A673 (cell line): ENCODE measurements around the gene RAB7B. TPM values are rescaled to one million over a fixed set of nuclear protein-coding genes. Genes with fewer than 3 reads are reported as not detected.

ENCODE experiments used
- BruUV-seq: library from RNA; stranded (reverse); fragments of 400-500 nt; replicated peaks from 2 replicates; lab custom pipeline; 2021; lab: Mats Ljungman, UMichigan
- CTCF ChIA-PET: fragments of 300-600 bp; sonication (Branson Sonifier 250); formaldehyde crosslinking; loops from one replicate; lab custom pipeline; 2022; ENCODE audit warnings: antibody characterized with exemption; lab: Charles Lee
- POLR2A ChIA-PET: fragments of 300-600 bp; sonication (Branson Sonifier 250); formaldehyde crosslinking; loops from one replicate; lab custom pipeline; 2022; ENCODE audit warnings: antibody characterized with exemption; ENCODE audit not compliant: low non-redundant PET; lab: Charles Lee
- DNase-seq: peaks from one replicate; pipeline ENCODE4 v3.0.0-alpha.2; 2015; ENCODE audit warnings: low spot score
- H3K27ac ChIP-seq: fragments of 200-600 bp; sonication (generic); 2 replicates; pipeline ENCODE4 v1.5.1; 2016; ENCODE audit warnings: mixed run types, low read depth, mild to moderate bottlenecking, mixed read lengths, antibody characterized with exemption, low read length; ENCODE audit not compliant: poor library complexity, severe bottlenecking
- H3K27me3 ChIP-seq: fragments of 200-600 bp; sonication (generic); replicated peaks from 2 replicates; pipeline ENCODE4 v1.6.1; 2017; ENCODE audit warnings: mixed run types, low read depth, mild to moderate bottlenecking, mixed read lengths, antibody characterized with exemption, low read length; ENCODE audit not compliant: insufficient read depth, poor library complexity
- H3K36me3 ChIP-seq: fragments of 200-600 bp; sonication (generic); 2 replicates; pipeline ENCODE4 v1.6.1; 2016; ENCODE audit warnings: mixed run types, mild to moderate bottlenecking, mixed read lengths, antibody characterized with exemption, low read length; ENCODE audit not compliant: insufficient read depth, poor library complexity, severe bottlenecking
- H3K4me1 ChIP-seq: fragments of 200-600 bp; sonication (generic); 2 replicates; pipeline ENCODE4 v1.6.1; 2017; ENCODE audit warnings: mixed run types, mild to moderate bottlenecking, mixed read lengths, antibody characterized with exemption, low read length; ENCODE audit not compliant: insufficient read depth, poor library complexity, severe bottlenecking
- H3K4me3 ChIP-seq: fragments of 200-600 bp; sonication (generic); 2 replicates; pipeline ENCODE4 v1.5.1; 2016; ENCODE audit warnings: low read depth, mixed run types, mild to moderate bottlenecking, mixed read lengths, low read length; ENCODE audit not compliant: poor library complexity, severe bottlenecking
- H3K9me3 ChIP-seq: fragments of 200-600 bp; sonication (generic); 2 replicates; pipeline ENCODE4 v1.6.1; 2016; ENCODE audit warnings: mixed run types, low read depth, mild to moderate bottlenecking, mixed read lengths, antibody characterized with exemption, low read length; ENCODE audit not compliant: poor library complexity, severe bottlenecking
- CTCF ChIP-seq: fragments of 300-800, 200-600 bp; sonication (generic); conservative IDR thresholded peaks from 2 replicates; pipeline ENCODE4 v1.5.1; 2017; ENCODE audit warnings: low read depth, mild to moderate bottlenecking, antibody characterized with exemption, low read length, moderate library complexity, mixed read lengths
- EZH2 ChIP-seq: fragments of 200-600 bp; sonication (generic); IDR thresholded peaks from 2 replicates; pipeline ENCODE4 v1.6.1; 2017; ENCODE audit warnings: borderline replicate concordance, low read depth, mild to moderate bottlenecking, mixed read lengths, antibody characterized with exemption, low read length; ENCODE audit not compliant: poor library complexity, severe bottlenecking
- intact Hi-C: fragments of 100-400 bp; cut with micrococcal nuclease; formaldehyde crosslinking; loops from one replicate; pipeline ENCODE4 v1.10.0; 2022; ENCODE audit not compliant: unreplicated experiment
- total RNA-seq: library from RNA; stranded (reverse); gene quantifications from 2 replicates; pipeline ENCODE4 v1.2.3, GENCODE V29; 2021

RAB7B gene
- total RNA-seq, 1 experiment from 2014 or later, result 0.11 TPM

GRCh38 chr1:205950826-205951549 lies 52.2 kb downstream of the RAB7B start:
- ChIA-PET POLR2A (interaction anchor here (0.8 kb wide), 1 partner anchor 9 kb away, joined by 5 read pairs; no protein-coding TSS in a partner anchor), CTCF (interaction anchor here (1.1 kb wide), 1 partner anchor 26 kb away, joined by 3 read pairs; no protein-coding TSS in a partner anchor)
- H3K36me3 ChIP-seq, result no peaks in the 10 kb centered on the region
- no peak for DNase-seq
- TF ChIP-seq EZH2, result no peak
- TF ChIP-seq CTCF, result no peak
- no TSS peak for BruUV-seq
- H3K9me3 ChIP-seq, result no peaks in the 10 kb centered on the region
- H3K4me1 ChIP-seq, result no peaks in the 10 kb centered on the region
- intact Hi-C loops, result no loop called here
- H3K27ac ChIP-seq, result no peak overlapping the region
- no peak overlapping the region for H3K4me3 ChIP-seq
- peaks cover 14% of the 10 kb centered on the region for H3K27me3 ChIP-seq

DNA sequence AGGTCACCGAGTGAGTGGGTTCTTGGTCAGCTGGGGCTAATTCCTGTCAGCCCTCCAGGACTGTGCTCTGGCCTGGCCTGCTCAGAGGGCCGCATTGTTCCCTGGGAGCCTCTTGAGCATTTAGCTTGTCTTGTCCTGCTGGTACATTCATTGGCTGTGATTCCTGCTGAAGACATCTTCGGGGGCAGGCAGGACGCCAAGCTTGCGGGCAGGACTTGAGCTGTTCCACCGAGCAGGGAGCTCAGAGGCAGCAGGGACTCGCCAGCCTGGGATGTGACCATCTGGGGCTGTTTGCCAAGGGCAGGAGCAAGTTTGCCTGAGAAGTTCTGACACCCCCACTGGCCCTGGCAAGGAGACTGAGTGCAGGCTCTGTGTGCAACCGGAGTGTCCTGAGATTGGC lies 52.9 kb downstream of the RAB7B start:
- TF ChIP-seq EZH2 (no peak), CTCF (no peak)
- no TSS peak for BruUV-seq
- no peaks in the 10 kb centered on the region for H3K4me1 ChIP-seq

DNA sequence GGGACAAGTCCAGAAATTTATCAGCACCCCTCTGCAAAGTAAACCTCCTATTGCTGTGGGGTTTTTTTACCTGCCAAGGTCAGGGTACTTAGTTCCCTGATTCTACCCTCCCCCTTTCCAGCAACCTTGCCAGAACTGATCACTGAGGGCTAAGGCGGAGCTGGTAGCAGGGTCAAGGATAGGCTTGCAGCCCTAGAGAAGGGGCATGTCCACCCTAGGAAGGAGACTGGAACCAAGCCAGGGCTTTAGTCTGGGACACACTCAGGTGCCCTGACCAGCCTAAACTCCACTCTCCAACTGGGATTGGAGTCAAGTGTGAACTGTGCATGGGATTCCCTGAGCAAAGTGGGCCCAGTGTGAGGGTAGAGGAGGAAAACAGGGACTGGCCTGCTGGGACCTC lies 53.4 kb downstream of the RAB7B start:
- H3K27ac ChIP-seq, result no peak overlapping the region
- no peak for TF ChIP-seq EZH2
- TF ChIP-seq CTCF, result no peak
- intact Hi-C loops, result no loop called here
- BruUV-seq, result no TSS peak
- POLR2A ChIA-PET, result interaction anchor here (0.8 kb wide), 1 partner anchor 10 kb away, joined by 5 read pairs; no protein-coding TSS in a partner anchor
- H3K36me3 ChIP-seq, result no peaks in the 10 kb centered on the region
- H3K9me3 ChIP-seq, result no peaks in the 10 kb centered on the region
- CTCF ChIA-PET, result no interaction called here
- DNase-seq, result no peak
- H3K27me3 ChIP-seq, result peaks cover 26% of the 10 kb centered on the region
- H3K4me3 ChIP-seq, result no peak overlapping the region
- no peaks in the 10 kb centered on the region for H3K4me1 ChIP-seq

More for the DNA sequence above, 52.9 kb downstream of the RAB7B start:
- Histone ChIP-seq H3K36me3 (no peaks in the 10 kb centered on the region), H3K4me3 (no peak overlapping the region), H3K9me3 (no peaks in the 10 kb centered on the region), H3K27ac (no peak overlapping the region), H3K27me3 (peaks cover 21% of the 10 kb centered on the region)
- no peak for DNase-seq
- POLR2A ChIA-PET, result interaction anchor here (0.8 kb wide), 1 partner anchor 10 kb away, joined by 5 read pairs; no protein-coding TSS in a partner anchor
- intact Hi-C loops, result no loop called here
- CTCF ChIA-PET, result no interaction called here
